Liver (tissue), 9 donors: ENCODE data around the gene TTLL12. TPM values are rescaled to one million over a fixed set of nuclear protein-coding genes. Genes with fewer than 3 reads are reported as not detected.

Experiments
- DNase-seq: peaks from one replicate; pipeline ENCODE4 v3.0.0-alpha.2; 2017; ENCODE audit warnings: low spot score
- H3K27ac ChIP-seq, 2 donors: one replicate each; pipeline ENCODE4 v1.7.0; 2013; ENCODE audit warnings: inconsistent platforms in 2 of 2, low read length in 2 of 2, control low read depth in 1 of 2, low read depth in 1 of 2, mild to moderate bottlenecking in 1 of 2
- H3K27me3 ChIP-seq, 4 donors: one replicate each; pipeline versions ENCODE4 v1.6.1 to v1.7.0; 2013; ENCODE audit warnings: low read length in 3 of 4, inconsistent platforms in 1 of 4, mild to moderate bottlenecking in 1 of 4, moderate library complexity in 1 of 4; ENCODE audit not compliant: control insufficient read depth in 4 of 4, insufficient read depth in 4 of 4
- H3K36me3 ChIP-seq, 4 donors: one replicate each; pipeline versions ENCODE4 v1.6.1 to v1.7.0; 2013; ENCODE audit warnings: low read length in 3 of 4, mild to moderate bottlenecking in 3 of 4, low read depth in 1 of 4, moderate library complexity in 1 of 4; ENCODE audit not compliant: control insufficient read depth in 4 of 4, insufficient read depth in 3 of 4
- H3K4me1 ChIP-seq, 4 donors: one replicate each; pipeline versions ENCODE4 v1.6.1 to v1.7.0; 2013; ENCODE audit warnings: low read length in 3 of 4, mild to moderate bottlenecking in 3 of 4, moderate library complexity in 1 of 4; ENCODE audit not compliant: control insufficient read depth in 4 of 4, insufficient read depth in 4 of 4
- H3K4me3 ChIP-seq, 3 donors: one replicate each; pipeline versions ENCODE4 v1.6.1 to v1.7.0; 2013; ENCODE audit warnings: low read length in 3 of 3, control low read depth in 1 of 3, low read depth in 1 of 3, mild to moderate bottlenecking in 1 of 3
- H3K9ac ChIP-seq, 2 donors: one replicate each; pipeline ENCODE4 v1.7.0; 2013; ENCODE audit warnings: low read length in 2 of 2, mild to moderate bottlenecking in 2 of 2, moderate library complexity in 2 of 2, control low read depth in 1 of 2, low read depth in 1 of 2
- H3K9me3 ChIP-seq, 4 donors: one replicate each; pipeline versions ENCODE4 v1.6.1 to v1.7.0; 2013; ENCODE audit warnings: low read length in 3 of 4; ENCODE audit not compliant: control insufficient read depth in 4 of 4
- EGR1 ChIP-seq, 2 donors: IDR thresholded peaks; 2 replicates each; pipeline ENCODE4 v1.6.1; 2016 to 2018; ENCODE audit warnings: antibody characterized with exemption in 2 of 2, low read depth in 2 of 2
- FOXA1 ChIP-seq: IDR thresholded peaks from 2 replicates; pipeline ENCODE4 v1.6.1; 2016; ENCODE audit warnings: antibody characterized with exemption
- FOXA2 ChIP-seq: IDR thresholded peaks from 2 replicates; pipeline ENCODE4 v1.6.1; 2016; ENCODE audit warnings: antibody characterized with exemption
- GABPA ChIP-seq, 2 donors: IDR thresholded peaks in 1 of 2; conservative IDR thresholded peaks in 1 of 2; 2 replicates each; pipeline ENCODE4 v1.6.1; 2016; ENCODE audit warnings: antibody characterized with exemption in 2 of 2, mild to moderate bottlenecking in 1 of 2, moderate library complexity in 1 of 2
- HNF4A ChIP-seq, 2 donors: conservative IDR thresholded peaks; 2 replicates each; pipeline ENCODE4 v1.6.1; 2016; ENCODE audit warnings: antibody characterized with exemption in 2 of 2, mild to moderate bottlenecking in 2 of 2
- HNF4G ChIP-seq: IDR thresholded peaks from 2 replicates; pipeline ENCODE4 v1.6.1; 2016; ENCODE audit warnings: antibody characterized with exemption
- JUND ChIP-seq, 2 donors: IDR thresholded peaks; 2 replicates each; pipeline ENCODE4 v1.6.1; 2016; ENCODE audit warnings: antibody characterized with exemption in 2 of 2
- NR2F2 ChIP-seq: IDR thresholded peaks from 2 replicates; pipeline ENCODE4 v1.6.1; 2016; ENCODE audit warnings: antibody characterized with exemption
- RAD21 ChIP-seq, 2 donors: IDR thresholded peaks; 2 replicates each; pipeline ENCODE4 v1.6.1; 2016; ENCODE audit warnings: antibody characterized with exemption in 2 of 2, mild to moderate bottlenecking in 2 of 2
- RXRA ChIP-seq, 2 donors: IDR thresholded peaks; 2 replicates each; pipeline ENCODE4 v1.6.1; 2017 to 2018; ENCODE audit warnings: antibody characterized with exemption in 2 of 2, mild to moderate bottlenecking in 1 of 2
- SP1 ChIP-seq: IDR thresholded peaks from 2 replicates; pipeline ENCODE4 v1.6.1; 2018; ENCODE audit warnings: antibody characterized with exemption, mild to moderate bottlenecking
- TAF1 ChIP-seq: conservative IDR thresholded peaks from 2 replicates; pipeline ENCODE4 v1.6.1; 2016; ENCODE audit warnings: antibody characterized with exemption, mild to moderate bottlenecking
- YY1 ChIP-seq: IDR thresholded peaks from 2 replicates; pipeline ENCODE4 v1.6.1; 2016; ENCODE audit warnings: antibody characterized with exemption, mild to moderate bottlenecking
- WGBS: extraction: QIAGEN DNeasy Blood & Tissue Kit; methylation state at CpG from one replicate; pipeline ENCODE4 v1.1.7; 2013; 5-methylcytosine and 5-hydroxymethylcytosine counted together
- polyA plus RNA-seq, 2 donors: library from polyadenylated mRNA; stranded (reverse) in 1 of 2; unstranded in 1 of 2; fragments of 200-250 nt in 1 of 2; fragments of >200 nt in 1 of 2; fragmentation: Nextera tagmentation in 1 of 2; extraction: Ambion mirVana in 1 of 2; gene quantifications; one replicate each; pipeline versions ENCODE4 v1.2.1 to v1.2.3, GENCODE V29; 2013 to 2015
- total RNA-seq, 2 donors: library from RNA; depleted of rRNA; stranded (reverse); fragments of >200 nt; gene quantifications; one replicate each; pipeline ENCODE4 v1.2.3, GENCODE V29; 2014
- TF ChIP-seq, protein P1 (sequence below): IDR thresholded peaks from 2 replicates; pipeline ENCODE4 v1.6.1; 2016; ENCODE audit warnings: antibody characterized with exemption
- TF ChIP-seq, protein P2 (sequence below): fragments of 150-350 bp; IDR thresholded peaks from 2 replicates; pipeline ENCODE4 v1.5.1; 2017; ENCODE audit warnings: improper control_type of control experiment, low read depth, low read length; ENCODE audit not compliant: missing input control
- TF ChIP-seq, protein P3 (sequence below): IDR thresholded peaks from 2 replicates; pipeline ENCODE4 v1.6.1; 2016; ENCODE audit warnings: antibody characterized with exemption
- TF ChIP-seq, protein P4 (sequence below): IDR thresholded peaks from 2 replicates; pipeline ENCODE4 v1.6.1; 2016; ENCODE audit warnings: antibody characterized with exemption
- TF ChIP-seq, protein P5 (sequence below): IDR thresholded peaks from 2 replicates; pipeline ENCODE4 v1.6.1; 2016; ENCODE audit warnings: antibody characterized with exemption, mild to moderate bottlenecking
- donor health status: healthy.
- donor health status: healthy.
- donor health status: healthy.
- donor health status: healthy.
- donor health status: healthy.

TTLL12 gene
- total and polyA plus RNA-seq, 4 donors = 13.7 to 43.9 (median 20.5) TPM

DNA sequence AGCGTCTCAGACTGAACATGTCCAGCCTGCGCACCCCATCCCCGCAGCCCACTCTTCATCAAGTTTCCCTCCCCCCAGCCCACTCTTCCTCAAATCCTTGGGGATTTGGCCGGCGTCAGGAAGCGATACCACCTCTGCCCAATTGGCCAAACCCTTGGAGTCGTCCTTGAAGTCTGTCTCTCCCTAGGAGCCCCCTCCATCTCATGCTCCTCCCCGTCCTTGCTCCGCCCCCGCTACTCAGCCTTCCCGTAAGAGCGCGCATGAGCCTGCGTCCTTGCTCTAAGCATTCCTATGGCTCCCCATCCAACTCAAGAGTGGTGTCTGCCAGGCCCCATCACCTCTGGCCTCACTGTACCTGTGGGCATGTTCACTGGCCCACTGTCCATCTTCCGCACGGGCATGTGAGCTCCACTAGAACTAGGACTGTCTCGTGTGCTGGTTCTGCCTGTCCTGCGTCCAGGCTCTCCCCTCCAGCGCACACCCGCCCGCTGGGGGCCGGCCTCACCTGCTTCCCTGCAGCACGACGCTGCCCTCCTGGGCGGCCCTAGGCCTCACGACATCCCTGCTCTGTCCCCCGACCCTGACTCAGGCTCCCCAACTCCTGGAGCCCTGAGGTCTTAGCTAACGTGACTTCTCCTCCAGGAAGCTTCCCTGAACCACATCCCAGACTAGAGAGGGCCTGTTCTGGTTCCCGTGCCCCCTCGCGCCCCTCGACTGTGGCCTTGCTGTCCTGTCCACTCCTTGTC lies 30.5 kb upstream of the TTLL12 start:
- TF ChIP-seq, protein P1, sequence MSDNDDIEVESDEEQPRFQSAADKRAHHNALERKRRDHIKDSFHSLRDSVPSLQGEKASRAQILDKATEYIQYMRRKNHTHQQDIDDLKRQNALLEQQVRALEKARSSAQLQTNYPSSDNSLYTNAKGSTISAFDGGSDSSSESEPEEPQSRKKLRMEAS = no peak
- TF ChIP-seq RAD21 (IDR thresholded peaks at IDR 0.05) (no peak), FOXA1 (no peak), EGR1 (IDR thresholded peaks at IDR 0.05; ENCODE audit: low read depth in 2 of 2) (no peak), SP1 (no peak), RXRA (IDR thresholded peaks at IDR 0.05) (no peak), YY1 (no peak), HNF4A (conservative IDR thresholded peaks at IDR 0.05) (no peak), HNF4G (no peak), FOXA2 (no peak), JUND (IDR thresholded peaks at IDR 0.05) (no peak), TAF1 (no peak), NR2F2 (no peak), GABPA (IDR thresholded peaks at IDR 0.05 in 1 of 2, conservative IDR thresholded peaks at IDR 0.05 in 1 of 2) (no peak)
- TF ChIP-seq, protein P2, sequence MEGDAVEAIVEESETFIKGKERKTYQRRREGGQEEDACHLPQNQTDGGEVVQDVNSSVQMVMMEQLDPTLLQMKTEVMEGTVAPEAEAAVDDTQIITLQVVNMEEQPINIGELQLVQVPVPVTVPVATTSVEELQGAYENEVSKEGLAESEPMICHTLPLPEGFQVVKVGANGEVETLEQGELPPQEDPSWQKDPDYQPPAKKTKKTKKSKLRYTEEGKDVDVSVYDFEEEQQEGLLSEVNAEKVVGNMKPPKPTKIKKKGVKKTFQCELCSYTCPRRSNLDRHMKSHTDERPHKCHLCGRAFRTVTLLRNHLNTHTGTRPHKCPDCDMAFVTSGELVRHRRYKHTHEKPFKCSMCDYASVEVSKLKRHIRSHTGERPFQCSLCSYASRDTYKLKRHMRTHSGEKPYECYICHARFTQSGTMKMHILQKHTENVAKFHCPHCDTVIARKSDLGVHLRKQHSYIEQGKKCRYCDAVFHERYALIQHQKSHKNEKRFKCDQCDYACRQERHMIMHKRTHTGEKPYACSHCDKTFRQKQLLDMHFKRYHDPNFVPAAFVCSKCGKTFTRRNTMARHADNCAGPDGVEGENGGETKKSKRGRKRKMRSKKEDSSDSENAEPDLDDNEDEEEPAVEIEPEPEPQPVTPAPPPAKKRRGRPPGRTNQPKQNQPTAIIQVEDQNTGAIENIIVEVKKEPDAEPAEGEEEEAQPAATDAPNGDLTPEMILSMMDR = no peak
- TF ChIP-seq, protein P3, sequence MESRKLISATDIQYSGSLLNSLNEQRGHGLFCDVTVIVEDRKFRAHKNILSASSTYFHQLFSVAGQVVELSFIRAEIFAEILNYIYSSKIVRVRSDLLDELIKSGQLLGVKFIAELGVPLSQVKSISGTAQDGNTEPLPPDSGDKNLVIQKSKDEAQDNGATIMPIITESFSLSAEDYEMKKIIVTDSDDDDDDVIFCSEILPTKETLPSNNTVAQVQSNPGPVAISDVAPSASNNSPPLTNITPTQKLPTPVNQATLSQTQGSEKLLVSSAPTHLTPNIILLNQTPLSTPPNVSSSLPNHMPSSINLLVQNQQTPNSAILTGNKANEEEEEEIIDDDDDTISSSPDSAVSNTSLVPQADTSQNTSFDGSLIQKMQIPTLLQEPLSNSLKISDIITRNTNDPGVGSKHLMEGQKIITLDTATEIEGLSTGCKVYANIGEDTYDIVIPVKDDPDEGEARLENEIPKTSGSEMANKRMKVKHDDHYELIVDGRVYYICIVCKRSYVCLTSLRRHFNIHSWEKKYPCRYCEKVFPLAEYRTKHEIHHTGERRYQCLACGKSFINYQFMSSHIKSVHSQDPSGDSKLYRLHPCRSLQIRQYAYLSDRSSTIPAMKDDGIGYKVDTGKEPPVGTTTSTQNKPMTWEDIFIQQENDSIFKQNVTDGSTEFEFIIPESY = no peak
- TF ChIP-seq, protein P4, sequence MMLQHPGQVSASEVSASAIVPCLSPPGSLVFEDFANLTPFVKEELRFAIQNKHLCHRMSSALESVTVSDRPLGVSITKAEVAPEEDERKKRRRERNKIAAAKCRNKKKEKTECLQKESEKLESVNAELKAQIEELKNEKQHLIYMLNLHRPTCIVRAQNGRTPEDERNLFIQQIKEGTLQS = no peak
- TF ChIP-seq, protein P5, sequence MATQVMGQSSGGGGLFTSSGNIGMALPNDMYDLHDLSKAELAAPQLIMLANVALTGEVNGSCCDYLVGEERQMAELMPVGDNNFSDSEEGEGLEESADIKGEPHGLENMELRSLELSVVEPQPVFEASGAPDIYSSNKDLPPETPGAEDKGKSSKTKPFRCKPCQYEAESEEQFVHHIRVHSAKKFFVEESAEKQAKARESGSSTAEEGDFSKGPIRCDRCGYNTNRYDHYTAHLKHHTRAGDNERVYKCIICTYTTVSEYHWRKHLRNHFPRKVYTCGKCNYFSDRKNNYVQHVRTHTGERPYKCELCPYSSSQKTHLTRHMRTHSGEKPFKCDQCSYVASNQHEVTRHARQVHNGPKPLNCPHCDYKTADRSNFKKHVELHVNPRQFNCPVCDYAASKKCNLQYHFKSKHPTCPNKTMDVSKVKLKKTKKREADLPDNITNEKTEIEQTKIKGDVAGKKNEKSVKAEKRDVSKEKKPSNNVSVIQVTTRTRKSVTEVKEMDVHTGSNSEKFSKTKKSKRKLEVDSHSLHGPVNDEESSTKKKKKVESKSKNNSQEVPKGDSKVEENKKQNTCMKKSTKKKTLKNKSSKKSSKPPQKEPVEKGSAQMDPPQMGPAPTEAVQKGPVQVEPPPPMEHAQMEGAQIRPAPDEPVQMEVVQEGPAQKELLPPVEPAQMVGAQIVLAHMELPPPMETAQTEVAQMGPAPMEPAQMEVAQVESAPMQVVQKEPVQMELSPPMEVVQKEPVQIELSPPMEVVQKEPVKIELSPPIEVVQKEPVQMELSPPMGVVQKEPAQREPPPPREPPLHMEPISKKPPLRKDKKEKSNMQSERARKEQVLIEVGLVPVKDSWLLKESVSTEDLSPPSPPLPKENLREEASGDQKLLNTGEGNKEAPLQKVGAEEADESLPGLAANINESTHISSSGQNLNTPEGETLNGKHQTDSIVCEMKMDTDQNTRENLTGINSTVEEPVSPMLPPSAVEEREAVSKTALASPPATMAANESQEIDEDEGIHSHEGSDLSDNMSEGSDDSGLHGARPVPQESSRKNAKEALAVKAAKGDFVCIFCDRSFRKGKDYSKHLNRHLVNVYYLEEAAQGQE = no peak
- Histone ChIP-seq H3K36me3 (no peaks in the 10 kb centered on the region), H3K9ac (no peak overlapping the region), H3K4me1 (peaks cover 0 to 4% (median 0%) of the 10 kb centered on the region in 4 donors), H3K4me3 (no peak overlapping the region), H3K27ac (no peak overlapping the region), H3K27me3 (no peaks in the 10 kb centered on the region), H3K9me3 (no peaks in the 10 kb centered on the region)
- 87% methylated on average over 32 of the region's 32 CpGs for WGBS
- DNase-seq = no peak
